HCT116 (cell line): Measurements from ENCODE around the gene FKBP14. TPM values are rescaled to one million over a fixed set of nuclear protein-coding genes. Genes with fewer than 3 reads are reported as not detected.

Experiments
- ATAC-seq: fragments of 200-7000 bp; cut with Tn5 transposase; 2 replicates; pipeline ENCODE4 v1.9.1; 2020; ENCODE audit warnings: mild to moderate bottlenecking, moderate library complexity
- BruUV-seq: library from RNA; stranded (reverse); fragments of 400-500 nt; replicated peaks from 2 replicates; lab custom pipeline; 2021; lab: Mats Ljungman, UMichigan
- CTCF ChIA-PET: fragments of 300-600 bp; sonication (Branson Sonifier 250); formaldehyde crosslinking; loops from one replicate; lab custom pipeline; 2021; ENCODE audit warnings: antibody characterized with exemption; lab: Charles Lee
- POLR2A ChIA-PET: fragments of 300-600, 350-600 bp; sonication (Branson Sonifier 250); formaldehyde crosslinking; loops from one replicate; lab custom pipeline; 2021; ENCODE audit warnings: antibody characterized with exemption; lab: Charles Lee
- RAD21 ChIA-PET, 2 experiments: fragments of 300-600 bp; sonication (Branson Sonifier 250); formaldehyde crosslinking; loops; one replicate each; lab custom pipeline; 2023; ENCODE audit warnings: low total read pairs in 2 of 2; ENCODE audit not compliant: uncharacterized antibody in 2 of 2, unreplicated experiment in 2 of 2, low non-redundant PET in 1 of 2; lab: Charles Lee
- DNase-seq: peaks from one replicate; pipeline ENCODE4 v3.0.0-alpha.2; 2010; ENCODE audit warnings: low read depth, low spot score
- H2AFZ ChIP-seq: fragments of 200-600 bp; shearing (Covaris generic), sonication (generic); 2 replicates; pipeline ENCODE4 v1.6.1; 2017; ENCODE audit warnings: low read depth, mixed run types, mixed read lengths, antibody characterized with exemption, low read length; ENCODE audit not compliant: poor library complexity, severe bottlenecking
- H3K27ac ChIP-seq: 2 replicates; pipeline ENCODE4 v1.5.1; 2012; ENCODE audit warnings: low read depth, low read length
- H3K27me3 ChIP-seq: fragments of 200-600 bp; sonication (generic); 2 replicates; pipeline ENCODE4 v1.6.1; 2016; ENCODE audit warnings: mixed run types, low read length, mixed read lengths; ENCODE audit not compliant: insufficient read depth
- H3K36me3 ChIP-seq, 2 experiments: fragments of 200-500 bp in 1 of 2; fragments of 200-600 bp in 1 of 2; sonication (Bioruptor generic) in 1 of 2; sonication (generic) in 1 of 2; 2 replicates each; pipeline versions ENCODE4 v1.5.1 to v1.6.1; 2014 to 2016; ENCODE audit warnings: low read length in 2 of 2, inconsistent platforms in 1 of 2, mixed read lengths in 1 of 2, mixed run types in 1 of 2; ENCODE audit not compliant: insufficient read depth in 2 of 2, control insufficient read depth in 1 of 2
- H3K4me1 ChIP-seq, 2 experiments: fragments of 200-600 bp in 1 of 2; sonication (generic) in 1 of 2; 2 replicates each; pipeline versions ENCODE4 v1.5.1 to v1.6.1; 2012 to 2017; ENCODE audit warnings: low read length in 2 of 2, inconsistent platforms in 1 of 2, mild to moderate bottlenecking in 1 of 2, mixed read lengths in 1 of 2, mixed run types in 1 of 2, moderate library complexity in 1 of 2; ENCODE audit not compliant: insufficient read depth in 2 of 2, control insufficient read depth in 1 of 2
- H3K4me2 ChIP-seq: fragments of 200-600 bp; sonication (generic); 2 replicates; pipeline ENCODE4 v1.6.1; 2017; ENCODE audit warnings: mixed run types, low read length, mixed read lengths
- H3K4me3 ChIP-seq, 2 experiments: fragments of 200-600 bp in 1 of 2; sonication (generic) in 1 of 2; replicated peaks in 1 of 2; 2 replicates each; pipeline ENCODE4 v1.5.1; 2011 to 2016; ENCODE audit warnings: low read length in 2 of 2, control low read depth in 1 of 2, low read depth in 1 of 2, mild to moderate bottlenecking in 1 of 2, mixed read lengths in 1 of 2, mixed run types in 1 of 2
- H3K79me2 ChIP-seq: fragments of 200-600 bp; sonication (generic); 2 replicates; pipeline ENCODE4 v1.6.1; 2017; ENCODE audit warnings: mild to moderate bottlenecking, mixed run types, low read length, moderate library complexity, mixed read lengths; ENCODE audit not compliant: insufficient read depth
- H3K9ac ChIP-seq: fragments of 200-600 bp; sonication (generic); 2 replicates; pipeline ENCODE4 v1.6.1; 2016; ENCODE audit warnings: low read length, mixed read lengths
- H3K9me2 ChIP-seq: fragments of 200-600 bp; sonication (generic), shearing (Covaris generic); 2 replicates; pipeline ENCODE4 v1.6.1; 2017; ENCODE audit warnings: mixed run types, mild to moderate bottlenecking, moderate library complexity; ENCODE audit not compliant: insufficient read depth
- H3K9me3 ChIP-seq, 2 experiments: fragments of 200-500 bp in 1 of 2; fragments of 200-600 bp in 1 of 2; sonication (Bioruptor generic) in 1 of 2; sonication (generic) in 1 of 2; 2 replicates each; pipeline ENCODE4 v1.6.1; 2014 to 2017; ENCODE audit warnings: low read length in 2 of 2, mixed read lengths in 2 of 2, inconsistent platforms in 1 of 2, low read depth in 1 of 2, mild to moderate bottlenecking in 1 of 2, mixed run types in 1 of 2, moderate library complexity in 1 of 2; ENCODE audit not compliant: control insufficient read depth in 1 of 2, insufficient read depth in 1 of 2
- H4K20me1 ChIP-seq: fragments of 200-600 bp; sonication (generic), shearing (Covaris generic); 2 replicates; pipeline ENCODE4 v1.6.1; 2017; ENCODE audit warnings: mixed run types, mild to moderate bottlenecking, moderate library complexity; ENCODE audit not compliant: insufficient read depth
- CBX3 ChIP-seq: IDR thresholded peaks from 2 replicates; pipeline ENCODE4 v1.6.1; 2012; ENCODE audit warnings: low read depth
- ELF1 ChIP-seq: IDR thresholded peaks from 2 replicates; pipeline ENCODE4 v1.6.1; 2012; ENCODE audit warnings: low read depth, borderline replicate concordance
- EZH2phosphoT487 ChIP-seq: fragments of 200-600 bp; IDR thresholded peaks from 2 replicates; pipeline ENCODE4 v1.6.1; 2018; ENCODE audit warnings: antibody characterized with exemption, borderline replicate concordance
- POLR2A ChIP-seq: IDR thresholded peaks from 2 replicates; pipeline ENCODE4 v1.7.0; 2011; ENCODE audit warnings: borderline replicate concordance; ENCODE audit not compliant: insufficient read depth, insufficient read length; ENCODE audit errors: extremely low read depth
- SIN3A ChIP-seq: IDR thresholded peaks from 2 replicates; pipeline ENCODE4 v1.6.1; 2012; ENCODE audit warnings: low read depth
- SP1 ChIP-seq: IDR thresholded peaks from 2 replicates; pipeline ENCODE4 v1.6.1; 2012; ENCODE audit warnings: low read depth
- TCF7L2 ChIP-seq: IDR thresholded peaks from 2 replicates; pipeline ENCODE4 v1.7.0; 2011; ENCODE audit warnings: borderline replicate concordance, inconsistent platforms; ENCODE audit not compliant: insufficient read depth, insufficient read length; ENCODE audit errors: extremely low read depth
- ZFX ChIP-seq: fragments of 450-650 bp; IDR thresholded peaks from 2 replicates; pipeline ENCODE4 v1.6.1; 2017
- ZNF274 ChIP-seq: fragments of 200-500 bp; sonication (Bioruptor generic); IDR thresholded peaks from 2 replicates; pipeline ENCODE4 v1.6.1; 2014; ENCODE audit warnings: mild to moderate bottlenecking, low read depth, low read length, inconsistent platforms
- intact Hi-C: fragments of 100-400 bp; cut with micrococcal nuclease; formaldehyde crosslinking; loops from 2 replicates; pipeline ENCODE4 v1.10.0; 2022
- total RNA-seq: library from RNA; stranded (reverse); gene quantifications from one replicate; pipeline ENCODE4 v1.2.1, GENCODE V29; 2021; ENCODE audit not compliant: unreplicated experiment
- TF ChIP-seq, protein P1 (sequence below), 3 experiments: fragments of 200-600 bp in 1 of 3; sonication (generic) in 1 of 3; IDR thresholded peaks in 2 of 3; conservative IDR thresholded peaks in 1 of 3; 2 replicates each; pipeline ENCODE4 v1.5.1; 2012 to 2017; ENCODE audit warnings: low read depth in 2 of 3, low read length in 2 of 3, antibody characterized with exemption in 1 of 3, borderline replicate concordance in 1 of 3, control low read depth in 1 of 3, mild to moderate bottlenecking in 1 of 3, mixed read lengths in 1 of 3, mixed run types in 1 of 3, moderate library complexity in 1 of 3; ENCODE audit not compliant: insufficient read depth in 1 of 3
- TF ChIP-seq, protein P2 (sequence below): IDR thresholded peaks from 2 replicates; pipeline ENCODE4 v1.6.1; 2012
- TF ChIP-seq, protein P3 (sequence below): IDR thresholded peaks from 2 replicates; pipeline ENCODE4 v1.6.1; 2011; ENCODE audit warnings: mild to moderate bottlenecking, low read length, moderate library complexity; ENCODE audit not compliant: insufficient replicate concordance; ENCODE audit errors: extremely low read depth
- TF ChIP-seq, protein P4 (sequence below): IDR thresholded peaks from 2 replicates; pipeline ENCODE4 v1.6.1; 2012; ENCODE audit warnings: low read depth

Gene FKBP14
- total RNA-seq, 1 experiment from 2014 or later, result 13.6 TPM

- TF ChIP-seq, protein P1, sequence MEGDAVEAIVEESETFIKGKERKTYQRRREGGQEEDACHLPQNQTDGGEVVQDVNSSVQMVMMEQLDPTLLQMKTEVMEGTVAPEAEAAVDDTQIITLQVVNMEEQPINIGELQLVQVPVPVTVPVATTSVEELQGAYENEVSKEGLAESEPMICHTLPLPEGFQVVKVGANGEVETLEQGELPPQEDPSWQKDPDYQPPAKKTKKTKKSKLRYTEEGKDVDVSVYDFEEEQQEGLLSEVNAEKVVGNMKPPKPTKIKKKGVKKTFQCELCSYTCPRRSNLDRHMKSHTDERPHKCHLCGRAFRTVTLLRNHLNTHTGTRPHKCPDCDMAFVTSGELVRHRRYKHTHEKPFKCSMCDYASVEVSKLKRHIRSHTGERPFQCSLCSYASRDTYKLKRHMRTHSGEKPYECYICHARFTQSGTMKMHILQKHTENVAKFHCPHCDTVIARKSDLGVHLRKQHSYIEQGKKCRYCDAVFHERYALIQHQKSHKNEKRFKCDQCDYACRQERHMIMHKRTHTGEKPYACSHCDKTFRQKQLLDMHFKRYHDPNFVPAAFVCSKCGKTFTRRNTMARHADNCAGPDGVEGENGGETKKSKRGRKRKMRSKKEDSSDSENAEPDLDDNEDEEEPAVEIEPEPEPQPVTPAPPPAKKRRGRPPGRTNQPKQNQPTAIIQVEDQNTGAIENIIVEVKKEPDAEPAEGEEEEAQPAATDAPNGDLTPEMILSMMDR (IDR thresholded peaks at IDR 0.05 in 2 of 3, conservative IDR thresholded peaks at IDR 0.05 in 1 of 3; ENCODE audit: borderline replicate concordance in 1 of 3, insufficient read depth in 1 of 3, low read depth in 2 of 3, low read length in 2 of 3), result no peak
- TF ChIP-seq, protein P2, sequence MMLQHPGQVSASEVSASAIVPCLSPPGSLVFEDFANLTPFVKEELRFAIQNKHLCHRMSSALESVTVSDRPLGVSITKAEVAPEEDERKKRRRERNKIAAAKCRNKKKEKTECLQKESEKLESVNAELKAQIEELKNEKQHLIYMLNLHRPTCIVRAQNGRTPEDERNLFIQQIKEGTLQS, result no peak
- no peak for TF ChIP-seq ZNF274
- TF ChIP-seq, protein P3, sequence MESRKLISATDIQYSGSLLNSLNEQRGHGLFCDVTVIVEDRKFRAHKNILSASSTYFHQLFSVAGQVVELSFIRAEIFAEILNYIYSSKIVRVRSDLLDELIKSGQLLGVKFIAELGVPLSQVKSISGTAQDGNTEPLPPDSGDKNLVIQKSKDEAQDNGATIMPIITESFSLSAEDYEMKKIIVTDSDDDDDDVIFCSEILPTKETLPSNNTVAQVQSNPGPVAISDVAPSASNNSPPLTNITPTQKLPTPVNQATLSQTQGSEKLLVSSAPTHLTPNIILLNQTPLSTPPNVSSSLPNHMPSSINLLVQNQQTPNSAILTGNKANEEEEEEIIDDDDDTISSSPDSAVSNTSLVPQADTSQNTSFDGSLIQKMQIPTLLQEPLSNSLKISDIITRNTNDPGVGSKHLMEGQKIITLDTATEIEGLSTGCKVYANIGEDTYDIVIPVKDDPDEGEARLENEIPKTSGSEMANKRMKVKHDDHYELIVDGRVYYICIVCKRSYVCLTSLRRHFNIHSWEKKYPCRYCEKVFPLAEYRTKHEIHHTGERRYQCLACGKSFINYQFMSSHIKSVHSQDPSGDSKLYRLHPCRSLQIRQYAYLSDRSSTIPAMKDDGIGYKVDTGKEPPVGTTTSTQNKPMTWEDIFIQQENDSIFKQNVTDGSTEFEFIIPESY, result no peak
- TF ChIP-seq POLR2A, result no peak
Measured at GRCh38 chr7:30068117-30068516, 41.6 kb upstream of the FKBP14 start (continued).

- H3K36me3 ChIP-seq, result no peaks in the 10 kb centered on the region; a peak in 1 of 4 replicates
- no peak overlapping the region for H3K9ac ChIP-seq
- no peaks in the 10 kb centered on the region for H3K9me2 ChIP-seq
- H3K9me3 ChIP-seq, result no peaks in the 10 kb centered on the region
- H3K4me1 ChIP-seq, result no peaks in the 10 kb centered on the region
- no peak overlapping the region for H3K27ac ChIP-seq
- H3K4me2 ChIP-seq, result no peak overlapping the region
- H3K79me2 ChIP-seq, result no peaks in the 10 kb centered on the region
- no peaks in the 10 kb centered on the region for H4K20me1 ChIP-seq
- POLR2A ChIA-PET, result no interaction called here
- BruUV-seq, result no TSS peak
- intact Hi-C loops, result loop anchor here (10.0 kb wide), 1 partner anchor 498 kb away; no protein-coding TSS in a partner anchor
- no peak overlapping the region for H2AFZ ChIP-seq
- no peak overlapping the region for H3K4me3 ChIP-seq
- RAD21 ChIA-PET, result no interaction called here
- no peak for ATAC-seq
- CTCF ChIA-PET, result no interaction called here
- no peaks in the 10 kb centered on the region for H3K27me3 ChIP-seq
- DNase-seq, result no peak
- no peak for TF ChIP-seq CBX3
- TF ChIP-seq SP1, result no peak
- TF ChIP-seq, protein P4, sequence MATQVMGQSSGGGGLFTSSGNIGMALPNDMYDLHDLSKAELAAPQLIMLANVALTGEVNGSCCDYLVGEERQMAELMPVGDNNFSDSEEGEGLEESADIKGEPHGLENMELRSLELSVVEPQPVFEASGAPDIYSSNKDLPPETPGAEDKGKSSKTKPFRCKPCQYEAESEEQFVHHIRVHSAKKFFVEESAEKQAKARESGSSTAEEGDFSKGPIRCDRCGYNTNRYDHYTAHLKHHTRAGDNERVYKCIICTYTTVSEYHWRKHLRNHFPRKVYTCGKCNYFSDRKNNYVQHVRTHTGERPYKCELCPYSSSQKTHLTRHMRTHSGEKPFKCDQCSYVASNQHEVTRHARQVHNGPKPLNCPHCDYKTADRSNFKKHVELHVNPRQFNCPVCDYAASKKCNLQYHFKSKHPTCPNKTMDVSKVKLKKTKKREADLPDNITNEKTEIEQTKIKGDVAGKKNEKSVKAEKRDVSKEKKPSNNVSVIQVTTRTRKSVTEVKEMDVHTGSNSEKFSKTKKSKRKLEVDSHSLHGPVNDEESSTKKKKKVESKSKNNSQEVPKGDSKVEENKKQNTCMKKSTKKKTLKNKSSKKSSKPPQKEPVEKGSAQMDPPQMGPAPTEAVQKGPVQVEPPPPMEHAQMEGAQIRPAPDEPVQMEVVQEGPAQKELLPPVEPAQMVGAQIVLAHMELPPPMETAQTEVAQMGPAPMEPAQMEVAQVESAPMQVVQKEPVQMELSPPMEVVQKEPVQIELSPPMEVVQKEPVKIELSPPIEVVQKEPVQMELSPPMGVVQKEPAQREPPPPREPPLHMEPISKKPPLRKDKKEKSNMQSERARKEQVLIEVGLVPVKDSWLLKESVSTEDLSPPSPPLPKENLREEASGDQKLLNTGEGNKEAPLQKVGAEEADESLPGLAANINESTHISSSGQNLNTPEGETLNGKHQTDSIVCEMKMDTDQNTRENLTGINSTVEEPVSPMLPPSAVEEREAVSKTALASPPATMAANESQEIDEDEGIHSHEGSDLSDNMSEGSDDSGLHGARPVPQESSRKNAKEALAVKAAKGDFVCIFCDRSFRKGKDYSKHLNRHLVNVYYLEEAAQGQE, result no peak
- TF ChIP-seq, protein P2, result no peak
- no peak for TF ChIP-seq EZH2phosphoT487
- TF ChIP-seq SIN3A, result no peak
- TF ChIP-seq TCF7L2, result no peak
- TF ChIP-seq ELF1, result no peak
- TF ChIP-seq, protein P1 (IDR thresholded peaks at IDR 0.05 in 2 of 3, conservative IDR thresholded peaks at IDR 0.05 in 1 of 3; ENCODE audit: borderline replicate concordance in 1 of 3, insufficient read depth in 1 of 3, low read depth in 2 of 3, low read length in 2 of 3), result no peak
- no peak for TF ChIP-seq ZFX
Measured at GRCh38 chr7:30066687-30067086, 40.2 kb upstream of the FKBP14 start.
